ENCODE results near the gene RPS6KC1.

- no peak for TF ChIP-seq POLR2AphosphoS5 (IDR thresholded peaks at IDR 0.05; ENCODE audit: low read depth, low read length)
- TF ChIP-seq POLR2A (IDR thresholded peaks at IDR 0.05; ENCODE audit: low read depth, low read length), result no peak
- no peak for TF ChIP-seq TAF1 (IDR thresholded peaks at IDR 0.05; ENCODE audit: low read depth, low read length)
Measured at GRCh38 chr1:213067352-213067751, 16.3 kb downstream of the RPS6KC1 start.

Measured in GM12891 (cell line).